Right lobe of liver (tissue), 6 donors: ENCODE measurements around the gene ANXA6. TPM values are rescaled to one million over a fixed set of nuclear protein-coding genes. Genes with fewer than 3 reads are reported as not detected.
A peak's percentile ranks its signal among the peaks of the same experiment; 100 is the strongest.

ENCODE experiments used
- ATAC-seq, 4 donors: fragments of 200-7000 bp; cut with Tn5 transposase; one replicate each; pipeline ENCODE4 v1.9.1; 2020; ENCODE audit warnings: mild to moderate bottlenecking in 4 of 4, moderate library complexity in 4 of 4
- DNase-seq, 3 donors: peaks; one replicate each; pipeline ENCODE4 v3.0.0-alpha.2; 2020
- H3K27ac ChIP-seq, 3 donors: fragments of 200-600 bp; one replicate each; pipeline ENCODE4 v1.8.0; 2022
- H3K27me3 ChIP-seq, 2 donors: fragments of 200-600 bp; one replicate each; pipeline ENCODE4 v1.8.0; 2022
- H3K36me3 ChIP-seq, 4 donors: fragments of 200-600 bp; sonication (generic) in 1 of 4; one replicate each; pipeline versions ENCODE4 v1.5.1 to v1.8.0; 2017 to 2022; ENCODE audit warnings: control low read depth in 1 of 4
- H3K4me1 ChIP-seq, 4 donors: fragments of 200-600 bp; sonication (generic) in 1 of 4; one replicate each; pipeline versions ENCODE4 v1.5.1 to v1.8.0; 2017 to 2022; ENCODE audit warnings: control low read depth in 1 of 4
- H3K4me3 ChIP-seq, 3 donors: fragments of 200-600 bp; one replicate each; pipeline ENCODE4 v1.8.0; 2022
- H3K9me3 ChIP-seq, 4 donors: fragments of 200-600 bp; sonication (generic) in 1 of 4; one replicate each; pipeline versions ENCODE4 v1.5.1 to v1.8.0; 2017 to 2022; ENCODE audit warnings: control low read depth in 1 of 4
- CTCF ChIP-seq, 4 donors: fragments of 200-600 bp in 3 of 4; fragments of 450-650 bp in 1 of 4; IDR thresholded peaks; one replicate each; pipeline versions ENCODE4 v1.5.1 to v1.8.0; 2016 to 2022; ENCODE audit warnings: antibody characterized with exemption in 4 of 4, mild to moderate bottlenecking in 2 of 4
- POLR2A ChIP-seq: fragments of 450-650 bp; IDR thresholded peaks from one replicate; pipeline ENCODE4 v1.6.1; 2017; ENCODE audit warnings: antibody characterized with exemption, mild to moderate bottlenecking
- WGBS: methylation state at CpG from one replicate; pipeline ENCODE4 v1.1.6; 2018; ENCODE audit warnings: low coverage, low lambda C conversion rate; ENCODE audit not compliant: insufficient coverage; ENCODE audit errors: missing lambda C conversion rate; 5-methylcytosine and 5-hydroxymethylcytosine counted together
- intact Hi-C, 2 donors: fragments of 100-400 bp; cut with DNase I; formaldehyde crosslinking; loops; one replicate each; pipeline versions ENCODE4 v1.11.2 to v1.14.1; 2022
- total RNA-seq, 6 experiments: library from RNA; depleted of rRNA in 2 of 6; stranded (reverse); fragments of >200 nt in 2 of 6; fragmentation: NEBNext Ultra II Directional in 3 of 6; extraction: Animal tissue kit (Norgen Biotek cat#: 25700) in 3 of 6; gene quantifications; one replicate each; pipeline versions ENCODE4 v1.1.0 to v1.2.4, GENCODE V29; 2016 to 2023
- donor health status: DM: no; HTN: yes; CAD: no.
- donor health status: DM: no; HTN: no; CAD: no.
- donor health status: DM: no; HTN: no; CAD: no.
- donor health status: DM: no; HTN: yes; CAD: no.
- donor health status: DM: no; HTN: yes; CAD: no.

ANXA6 gene
- total RNA-seq, 6 experiments from 2014 or later, result 143 to 236 (median 165) TPM

DNA sequence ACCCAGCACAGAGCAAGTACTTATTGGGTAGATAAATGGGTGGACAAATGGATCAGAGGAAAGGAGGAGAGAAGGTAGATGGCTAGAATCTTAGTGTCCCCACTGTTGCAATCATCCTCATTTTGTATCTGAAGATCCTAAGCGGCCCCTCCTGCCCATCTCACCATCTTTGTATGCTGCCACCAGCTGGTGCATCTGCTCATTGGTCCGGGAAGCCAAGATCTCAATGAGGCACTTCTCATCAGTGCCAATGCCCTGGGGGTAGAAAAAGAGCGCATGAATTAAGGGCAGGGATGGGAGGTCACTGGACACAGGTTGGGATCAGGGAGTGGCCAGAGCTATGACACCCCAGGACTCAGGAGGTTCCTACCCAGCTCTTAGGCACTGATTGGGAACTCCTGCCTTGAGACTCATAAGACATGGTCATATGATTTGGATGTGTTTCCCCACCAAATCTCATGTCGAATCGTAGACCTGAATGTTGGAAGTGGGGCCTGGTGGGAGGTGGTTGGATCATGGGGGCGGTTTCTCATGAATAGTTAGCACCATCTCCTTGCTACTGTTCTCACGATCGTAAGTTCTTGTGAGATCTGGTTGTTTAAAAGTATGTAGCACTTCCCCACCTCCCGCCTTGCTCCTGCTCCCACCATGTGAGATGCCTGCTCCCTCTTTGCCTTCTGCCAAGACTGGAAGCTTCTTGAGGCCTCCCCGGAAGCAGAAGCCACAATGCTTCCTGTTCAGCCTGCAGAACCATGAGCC lies 20.3 kb downstream of the ANXA6 start:
- no peak for TF ChIP-seq CTCF (IDR thresholded peaks at IDR 0.05)
- no peak for TF ChIP-seq POLR2A
- H3K4me1 ChIP-seq, result no peaks in the 10 kb centered on the region
- WGBS, result 81% methylated on average over 4 of the region's 10 CpGs
- no peaks in the 10 kb centered on the region for H3K27me3 ChIP-seq
- DNase-seq (no peak), ATAC-seq (no peak)
- no peaks in the 10 kb centered on the region for H3K9me3 ChIP-seq
- H3K4me3 ChIP-seq, result no peak overlapping the region
- H3K27ac ChIP-seq, result no peak overlapping the region
- intact Hi-C loops, result no loop called here
- peaks cover 14 to 93% (median 50%) of the 10 kb centered on the region in 4 donors for H3K36me3 ChIP-seq

DNA sequence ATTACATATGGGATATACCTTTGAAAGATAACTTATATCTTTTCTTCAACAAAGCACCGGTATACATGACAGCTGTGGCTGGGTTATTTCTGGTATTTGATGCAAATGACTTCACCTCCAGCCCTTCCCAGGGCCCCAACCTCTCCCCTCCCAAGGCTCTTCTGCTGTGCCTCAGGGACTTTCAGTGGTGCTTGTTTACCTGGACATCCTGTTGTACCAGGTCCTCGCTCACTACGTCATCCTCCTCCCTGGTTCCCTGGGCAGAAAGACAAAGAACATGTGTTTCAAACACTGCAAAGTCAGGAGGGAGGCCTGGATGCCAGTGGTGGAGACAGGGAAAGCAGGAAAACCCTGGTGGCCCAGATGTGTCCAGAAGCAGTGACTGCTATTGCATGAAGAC lies 23.4 kb downstream of the ANXA6 start:
- TF ChIP-seq POLR2A (no peak), CTCF (IDR thresholded peaks at IDR 0.05) (no peak)
- no peak overlapping the region for H3K4me3 ChIP-seq
- H3K27me3 ChIP-seq, result no peaks in the 10 kb centered on the region
- WGBS, result 8% methylated on average over 1 of the region's 3 CpGs
- peaks cover 14 to 99% (median 59%) of the 10 kb centered on the region in 4 donors for H3K36me3 ChIP-seq
- ATAC-seq, result no peak
- intact Hi-C loops, result loop anchor here in 1 of 2 donors (5.0 kb wide), 1 partner anchor 33 kb away; no protein-coding TSS in a partner anchor
- H3K9me3 ChIP-seq, result no peaks in the 10 kb centered on the region
- no peaks in the 10 kb centered on the region for H3K4me1 ChIP-seq
- no peak for DNase-seq
- H3K27ac ChIP-seq, result no peak overlapping the region

- no peaks in the 10 kb centered on the region for H3K4me1 ChIP-seq
- 58% methylated on average over 4 of the region's 4 CpGs for WGBS
- no peak overlapping the region for H3K27ac ChIP-seq
- no peaks in the 10 kb centered on the region for H3K27me3 ChIP-seq
- no peaks in the 10 kb centered on the region for H3K9me3 ChIP-seq
- ATAC-seq (peak; percentile 50 to 76 (median 54)), DNase-seq (no peak)
- H3K4me3 ChIP-seq, result no peak overlapping the region
- intact Hi-C loops, result loop anchor here in 1 of 2 donors (5.0 kb wide), 1 partner anchor 34 kb away; no protein-coding TSS in a partner anchor
- peaks cover 12 to 99% (median 57%) of the 10 kb centered on the region in 4 donors for H3K36me3 ChIP-seq
- TF ChIP-seq CTCF (IDR thresholded peaks at IDR 0.05) (no peak), POLR2A (no peak)
These were observed 24.6 kb downstream of the ANXA6 start for GRCh38 chr5:151132963-151133362.

DNA sequence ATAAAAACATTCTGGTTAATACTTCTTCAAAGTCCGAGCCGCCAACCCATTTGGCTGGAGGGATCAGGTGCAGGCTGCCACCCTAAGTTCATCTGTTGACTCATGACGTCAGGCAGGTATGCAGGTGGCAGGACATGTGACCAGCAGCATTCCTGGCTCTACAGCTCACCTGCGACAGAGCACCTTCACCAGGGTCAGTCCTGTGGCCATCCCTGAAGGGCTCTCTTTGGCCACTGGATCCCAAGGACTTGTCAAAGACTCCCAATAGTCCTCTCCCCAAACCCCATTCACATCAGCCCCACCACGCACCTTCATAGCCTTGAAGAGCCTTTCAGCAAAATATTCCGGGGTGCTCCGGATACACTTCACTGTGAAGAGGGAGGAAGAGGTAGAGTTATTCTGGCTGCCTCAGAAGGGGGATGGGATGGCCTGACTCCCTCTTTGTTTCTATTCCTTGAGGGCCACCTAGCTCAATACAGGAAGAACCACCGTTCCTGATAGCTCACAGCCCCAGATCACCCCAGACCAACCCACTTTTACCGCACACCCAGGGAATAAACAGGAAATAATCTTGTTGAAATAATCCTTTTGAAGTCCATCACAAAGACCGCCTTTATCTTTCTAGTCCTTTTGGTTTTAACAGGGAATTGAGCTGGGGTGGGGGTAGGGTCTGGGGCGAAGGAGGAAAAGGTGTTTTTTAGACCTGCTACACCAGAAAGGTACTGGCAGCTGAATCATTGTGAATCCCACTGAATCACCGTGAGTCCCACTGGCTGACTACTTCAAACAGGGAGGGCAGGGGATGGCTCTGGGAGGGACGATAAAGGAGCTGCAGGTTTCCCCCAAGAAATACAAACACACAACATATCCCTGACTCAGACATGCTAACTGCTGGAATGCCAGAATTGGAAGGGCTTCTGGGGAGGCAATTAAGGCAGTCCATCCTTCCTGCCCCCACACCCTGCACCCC lies 26.4 kb downstream of the ANXA6 start:
- no peaks in the 10 kb centered on the region for H3K4me1 ChIP-seq
- H3K27ac ChIP-seq, result no peak overlapping the region
- TF ChIP-seq POLR2A (no peak), CTCF (IDR thresholded peaks at IDR 0.05) (no peak)
- H3K9me3 ChIP-seq, result no peaks in the 10 kb centered on the region
- peaks cover 0 to 88% (median 48%) of the 10 kb centered on the region in 4 donors for H3K36me3 ChIP-seq
- no peaks in the 10 kb centered on the region for H3K27me3 ChIP-seq
- H3K4me3 ChIP-seq, result no peak overlapping the region
- ATAC-seq, result peak in 1 of 4 donors; percentile 13
- DNase-seq, result peak in 1 of 3 donors; percentile 55
- 59% methylated on average over 12 of the region's 13 CpGs for WGBS
- intact Hi-C loops, result loop anchor here in 1 of 2 donors (5.0 kb wide), 1 partner anchor 36 kb away; no protein-coding TSS in a partner anchor
